Activated CD4-positive, alpha-beta T cell treated with anti-CD3 and anti-CD28 coated beads, Interleukin-2, Interleukin-6, amounts not matched to agents 100 ng/mL and 50 ng/mL, durations not matched to agents 16 hours and 8 hours (primary cell): ENCODE results near the gene NINL.
A peak's percentile ranks its signal among the peaks of the same experiment; 100 is the strongest.
"Not testable (repeated sequence)": the region's sequence is repeated elsewhere in the genome, so short reads cannot be mapped to it uniquely, and the experiment has no call there.

ENCODE experiments used
- DNase-seq: peaks from one replicate; pipeline ENCODE4 v3.0.0-alpha.2; 2020

Gene NINL

DNA sequence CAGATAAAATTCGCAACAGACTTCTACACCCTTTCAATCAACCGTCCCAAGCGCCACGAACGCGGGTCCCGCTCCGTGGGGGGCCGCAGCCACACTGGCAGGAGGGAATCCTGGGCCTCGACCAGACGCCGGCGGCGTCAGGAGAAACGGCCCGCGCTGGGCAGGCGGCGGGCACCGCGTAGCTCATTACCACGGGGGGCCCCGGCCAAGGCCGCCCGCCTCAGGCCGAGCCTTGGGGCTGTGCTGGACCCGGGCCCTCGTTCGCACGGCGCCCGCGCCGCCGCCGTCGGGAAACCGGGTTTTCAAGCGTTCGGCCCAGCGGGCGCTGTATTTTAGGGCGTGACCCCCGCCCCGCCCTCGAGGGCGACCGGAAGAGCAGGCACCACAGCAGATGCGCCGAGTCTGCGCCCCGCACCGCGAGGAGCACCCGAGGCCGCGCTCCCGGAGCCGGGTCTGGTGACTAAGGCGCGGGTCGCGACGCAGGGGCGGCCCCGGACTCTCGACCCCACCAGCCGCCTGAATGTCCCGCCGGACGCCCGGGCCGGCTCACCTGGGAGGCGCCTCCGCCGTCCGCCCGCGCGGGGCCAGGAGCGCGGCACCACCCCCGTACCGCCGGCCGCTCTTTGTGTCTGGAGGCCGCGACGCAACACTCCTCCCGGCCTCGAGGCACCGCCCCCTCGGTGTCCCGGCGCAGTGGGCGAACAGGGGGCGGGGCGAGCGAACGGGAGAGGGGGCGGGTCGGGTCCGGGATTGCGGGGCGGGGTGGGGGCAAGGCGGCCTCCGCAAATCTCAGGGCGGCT lies at the start of gene NINL:
Gene NINL, minus strand, starts transcription at position 627 of the 800 bp plus-strand sequence. CDS start 58,944 bp downstream, outside the sequence.
- peak; percentile 57 for DNase-seq

DNA sequence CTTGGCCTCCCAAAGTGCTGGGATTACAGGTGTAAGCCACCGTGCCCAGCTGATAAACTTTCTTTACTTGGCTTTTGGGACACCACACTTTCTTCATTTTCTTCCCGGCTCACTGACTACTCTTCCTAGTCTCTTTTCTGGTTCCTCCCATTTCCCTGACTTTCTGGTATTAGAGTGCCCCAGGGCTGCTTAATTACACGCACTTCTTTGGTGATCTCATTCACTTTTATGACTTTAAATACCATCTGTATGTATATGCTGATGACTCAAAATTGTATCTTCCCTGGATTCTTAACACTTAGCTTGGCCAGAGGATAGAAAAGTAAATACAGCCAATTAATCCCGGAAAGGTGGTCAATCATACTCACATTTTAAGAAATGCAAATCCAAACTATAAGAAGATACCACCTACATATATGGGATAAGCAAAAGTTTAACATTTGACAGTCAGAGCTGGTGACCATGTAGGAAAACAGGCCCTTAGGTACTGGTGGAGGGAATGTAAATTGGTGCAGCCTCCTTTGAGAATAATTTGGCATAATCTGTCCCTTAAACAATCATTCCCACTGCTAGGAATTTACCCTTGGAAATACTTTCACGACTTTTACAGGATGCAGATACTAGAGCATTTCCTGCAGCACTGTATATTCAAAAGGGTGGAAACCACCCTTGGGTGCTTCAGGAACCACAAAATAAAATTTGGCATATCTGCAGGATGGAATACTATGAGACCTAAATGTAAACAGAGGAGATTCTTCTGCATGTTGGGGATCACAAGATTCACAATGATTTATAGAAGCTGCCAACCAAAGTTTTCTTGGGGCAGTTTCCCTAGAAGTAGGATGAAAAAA lies 47.8 kb upstream of the NINL start:
- DNase-seq: no peak

DNA sequence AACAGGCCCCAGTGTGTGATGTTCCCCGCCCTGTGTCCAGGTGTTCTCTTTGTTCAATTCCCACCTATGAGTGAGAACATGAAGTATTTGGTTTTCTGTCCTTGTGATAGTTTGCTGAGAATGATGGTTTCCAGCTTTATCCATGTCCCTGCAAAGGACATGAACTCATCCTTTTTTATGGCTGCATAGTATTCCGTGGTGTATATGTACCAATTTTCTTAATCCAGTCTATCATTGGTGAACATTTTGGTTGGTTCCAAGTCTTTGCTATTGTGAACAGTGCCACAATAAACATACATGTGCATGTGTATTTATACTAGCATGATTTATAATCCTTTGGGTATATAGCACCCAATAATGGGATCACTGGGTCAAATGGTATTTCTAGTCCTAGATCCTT lies 45.3 kb upstream of the NINL start:
- DNase-seq: not testable (repeated sequence)

DNA sequence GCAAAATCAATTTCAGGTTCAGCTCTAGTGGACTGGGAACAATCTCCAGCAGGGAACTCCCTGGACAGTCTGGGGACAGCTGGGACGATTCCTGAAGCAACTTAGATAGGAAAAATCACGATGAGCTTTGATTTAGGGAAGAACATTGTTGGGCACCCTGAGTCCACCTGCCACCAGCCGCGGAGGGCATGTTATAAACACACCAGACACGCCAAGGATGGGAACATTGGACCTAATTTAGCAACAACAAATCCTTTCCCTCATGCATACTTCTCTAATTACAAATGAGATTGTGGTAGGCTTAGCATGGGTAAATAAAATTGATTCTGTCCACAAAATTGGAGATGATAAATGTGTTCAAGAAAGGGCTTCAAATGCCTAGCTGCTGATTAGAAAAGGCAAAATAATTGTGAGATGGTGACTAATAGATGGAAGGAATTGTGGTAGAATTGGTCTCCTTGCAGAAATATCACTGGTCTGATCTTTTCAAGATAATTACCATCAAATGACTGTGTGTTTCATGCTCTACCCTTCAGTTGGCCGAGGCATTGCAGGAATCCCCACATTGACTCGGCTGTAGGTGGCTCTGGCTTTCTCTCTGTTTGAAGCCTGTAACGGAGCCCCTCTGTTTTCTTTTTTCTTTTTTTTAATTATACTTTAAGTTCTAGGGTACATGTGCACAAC lies 44.6 kb upstream of the NINL start:
- peak; percentile 13 for DNase-seq

DNA sequence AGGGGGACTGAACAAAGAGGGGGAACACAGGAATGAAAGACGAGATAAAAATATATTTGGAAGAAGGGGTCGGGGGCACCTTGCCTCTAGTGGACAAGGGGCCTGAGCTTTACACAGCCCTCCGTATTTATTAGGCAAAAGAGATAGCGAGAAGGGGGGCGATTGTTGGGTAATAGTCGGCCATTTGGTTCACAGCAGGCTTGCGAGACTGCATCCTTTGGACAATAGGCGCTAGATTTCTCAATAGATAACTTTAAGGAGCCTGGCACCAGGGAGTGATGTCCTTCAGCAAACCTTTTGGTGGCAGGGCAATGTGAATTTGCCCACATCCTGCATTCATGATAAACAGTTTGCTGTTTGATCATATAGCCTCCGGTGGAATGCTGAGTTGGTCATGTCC lies 41.4 kb upstream of the NINL start:
- DNase-seq: no peak

DNA sequence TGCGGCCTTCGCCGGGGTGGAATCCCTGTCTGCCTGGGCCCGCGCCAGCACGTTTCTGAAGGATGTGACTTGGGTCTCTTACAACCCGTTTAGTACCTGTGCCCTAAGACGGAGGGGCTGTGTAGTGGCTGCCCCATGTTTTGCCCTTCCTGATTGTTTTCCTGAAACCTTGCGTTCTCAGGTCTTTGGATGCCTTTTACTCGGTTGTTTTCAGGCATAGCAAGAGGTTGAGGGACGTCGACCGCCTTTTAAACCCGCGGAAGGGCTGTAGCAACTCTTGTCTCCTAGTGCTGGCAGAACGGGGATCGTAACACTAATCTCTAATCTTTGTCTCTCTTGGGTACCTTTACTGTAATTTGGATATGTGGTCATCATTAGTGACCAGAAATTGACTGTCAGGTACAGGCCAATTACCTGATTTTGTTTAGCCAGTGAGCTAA lies 39.2 kb upstream of the NINL start:
- no peak for DNase-seq

DNA sequence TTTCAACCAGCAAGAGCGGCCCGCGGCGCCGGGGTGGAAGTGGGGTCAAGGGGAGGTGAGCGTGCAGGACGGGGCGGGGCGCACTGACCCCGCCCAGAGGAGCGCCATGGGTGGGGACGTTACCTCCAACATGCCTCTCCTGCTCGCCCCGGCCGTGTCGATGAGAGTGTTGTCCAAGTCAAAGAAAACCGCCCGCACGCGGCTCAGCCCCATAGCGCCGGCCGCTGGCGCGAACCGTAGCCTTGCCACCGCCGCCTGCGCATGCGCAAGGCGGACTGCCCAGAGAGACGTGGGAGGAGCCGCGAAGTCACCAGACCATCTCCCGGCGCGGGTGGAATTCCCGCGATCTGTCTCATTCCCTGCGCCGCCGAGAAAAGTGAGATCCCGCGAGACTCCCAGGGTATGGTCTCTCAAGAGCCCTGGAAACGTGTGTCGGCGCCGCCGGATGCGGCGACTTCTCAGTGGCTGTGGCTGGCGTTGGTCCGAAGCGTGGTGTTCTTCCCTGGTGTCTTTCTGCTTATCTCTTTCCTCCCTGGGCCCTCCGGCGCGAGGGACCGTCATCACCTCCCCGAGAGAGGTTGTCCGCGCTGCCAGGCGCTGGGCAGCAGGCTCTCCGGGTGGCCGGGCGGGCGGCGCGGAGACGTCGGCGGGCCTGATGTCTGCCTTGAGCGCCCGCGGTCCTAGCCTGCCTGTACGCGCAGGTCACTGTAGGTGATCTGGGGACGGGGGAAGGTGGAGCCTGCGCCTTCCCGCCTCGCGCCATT lies 38.6 kb upstream of the NINL start, which contains the start of gene NANP:
Gene NANP, minus strand, starts transcription at position 279 of the 764 bp plus-strand sequence. Its CDS starts 66 bp downstream, at position 213.
- DNase-seq: peak; percentile 96

DNA sequence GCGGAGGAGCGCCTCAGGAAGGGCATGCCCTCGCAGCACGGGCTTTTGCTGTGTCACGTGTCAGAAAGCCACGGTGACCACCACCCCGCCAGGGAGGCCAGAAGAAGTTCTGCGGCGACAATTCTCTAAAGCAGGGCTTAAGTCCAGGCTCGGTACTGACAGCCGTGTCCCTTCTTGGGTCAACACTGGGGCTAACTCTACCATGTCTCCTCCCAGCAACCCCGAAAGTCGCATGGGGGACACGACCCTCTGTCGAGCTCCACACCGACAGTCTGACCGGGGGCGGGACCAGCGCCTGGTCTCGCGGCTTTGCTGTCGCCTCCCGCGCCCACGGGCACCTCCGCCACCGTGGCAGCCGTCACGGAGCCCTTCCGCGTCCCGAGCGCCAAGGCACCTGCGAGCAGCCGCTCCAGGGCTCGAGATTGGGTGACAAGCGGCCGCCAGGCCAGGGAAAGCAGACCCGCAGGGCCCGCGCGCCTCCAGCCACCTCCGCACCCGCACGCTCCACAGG lies 37.9 kb upstream of the NINL start:
- peak; percentile 39 for DNase-seq

DNA sequence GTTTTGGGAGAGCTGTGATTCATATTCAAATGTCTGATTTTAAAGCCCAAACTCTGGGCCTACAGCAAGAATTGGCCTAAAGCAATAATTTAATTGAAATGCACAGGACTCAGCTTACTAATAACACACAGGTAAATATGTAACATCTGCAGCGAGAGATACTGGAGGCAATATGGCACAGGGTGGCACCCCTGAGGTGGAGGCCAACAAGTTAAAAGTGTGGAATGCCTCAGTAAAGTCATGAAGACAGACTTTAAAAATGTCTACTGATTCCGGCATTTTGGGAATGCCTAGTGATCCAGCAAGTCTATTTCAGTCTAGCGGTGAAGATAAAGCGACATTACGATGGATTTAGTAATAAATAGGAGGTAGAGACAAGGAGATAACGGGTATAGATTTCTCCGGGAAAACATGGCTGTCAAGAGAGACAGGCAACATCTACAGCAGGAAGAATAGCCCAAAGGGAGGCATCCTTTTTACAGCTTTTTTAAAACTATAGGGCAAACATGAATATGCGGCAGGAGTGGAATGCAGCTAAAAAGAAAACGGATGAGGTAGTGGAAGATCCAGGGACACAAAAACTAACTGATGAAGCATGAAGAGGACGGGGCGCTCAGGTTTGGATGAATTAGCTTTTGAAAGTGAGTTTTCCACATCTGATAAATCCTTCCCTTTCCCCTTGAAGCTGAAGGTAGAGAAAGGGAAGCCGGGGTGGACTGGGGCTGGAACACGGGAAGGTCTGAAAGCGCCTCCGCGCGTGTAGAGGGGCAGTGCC lies 37.3 kb upstream of the NINL start:
- no peak for DNase-seq

DNA sequence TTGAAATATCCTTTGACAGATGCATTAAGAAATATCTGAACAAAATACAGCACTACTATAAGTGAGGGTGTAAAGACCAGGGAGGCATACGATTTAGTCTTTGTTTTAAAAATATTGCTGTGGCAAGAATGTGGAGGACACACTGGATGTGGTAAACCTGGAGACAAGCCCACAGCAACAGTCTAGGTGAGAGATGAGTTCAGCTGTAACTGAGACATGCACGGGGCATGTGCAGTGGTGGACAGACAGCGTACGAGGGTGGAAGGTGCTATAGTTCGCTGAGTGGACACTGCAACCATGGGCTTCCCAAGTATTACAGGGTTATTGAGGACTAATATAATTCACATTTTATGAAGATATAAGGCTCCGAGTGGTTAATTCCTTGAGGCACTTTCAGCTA lies 36.7 kb upstream of the NINL start:
- DNase-seq: no peak

DNA sequence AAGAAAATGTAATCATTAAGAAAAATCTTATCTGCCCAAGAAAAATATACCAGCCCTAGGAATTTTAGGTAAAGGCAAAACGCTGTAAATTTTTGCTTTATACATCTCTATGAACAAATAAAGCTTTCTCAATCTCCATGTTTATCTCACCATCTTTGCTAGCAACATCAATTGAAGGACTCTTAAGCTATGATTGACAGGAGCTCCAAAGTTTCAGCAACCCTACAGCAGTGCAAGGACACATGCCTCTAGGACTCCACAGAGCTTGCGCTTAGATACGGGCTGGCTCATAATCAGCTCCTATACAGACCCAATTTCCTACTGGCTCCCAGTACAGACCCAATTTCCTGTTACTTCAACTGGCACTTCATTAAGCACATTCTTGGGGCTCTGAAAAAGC lies 34.2 kb upstream of the NINL start:
- no peak for DNase-seq

DNA sequence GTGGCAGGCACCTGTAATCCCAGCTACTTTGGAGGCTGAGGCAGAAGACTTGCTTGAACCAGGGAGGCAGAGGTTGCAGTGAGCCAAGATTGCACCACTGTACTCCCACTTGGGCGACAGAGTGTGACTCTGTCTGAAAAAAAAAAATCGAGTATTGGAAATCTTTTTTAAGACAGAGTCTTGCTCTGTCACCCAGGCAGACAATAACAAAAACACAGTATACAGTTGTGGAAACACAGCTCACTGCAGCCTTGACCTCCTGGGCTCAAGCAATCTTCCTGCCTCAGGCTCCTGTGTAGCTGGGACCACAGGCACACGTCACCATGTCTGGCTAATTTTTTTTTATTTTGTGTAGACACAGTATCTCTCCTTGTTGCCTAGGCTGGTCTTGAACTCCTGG lies 23.4 kb upstream of the NINL start:
- no peak for DNase-seq

DNA sequence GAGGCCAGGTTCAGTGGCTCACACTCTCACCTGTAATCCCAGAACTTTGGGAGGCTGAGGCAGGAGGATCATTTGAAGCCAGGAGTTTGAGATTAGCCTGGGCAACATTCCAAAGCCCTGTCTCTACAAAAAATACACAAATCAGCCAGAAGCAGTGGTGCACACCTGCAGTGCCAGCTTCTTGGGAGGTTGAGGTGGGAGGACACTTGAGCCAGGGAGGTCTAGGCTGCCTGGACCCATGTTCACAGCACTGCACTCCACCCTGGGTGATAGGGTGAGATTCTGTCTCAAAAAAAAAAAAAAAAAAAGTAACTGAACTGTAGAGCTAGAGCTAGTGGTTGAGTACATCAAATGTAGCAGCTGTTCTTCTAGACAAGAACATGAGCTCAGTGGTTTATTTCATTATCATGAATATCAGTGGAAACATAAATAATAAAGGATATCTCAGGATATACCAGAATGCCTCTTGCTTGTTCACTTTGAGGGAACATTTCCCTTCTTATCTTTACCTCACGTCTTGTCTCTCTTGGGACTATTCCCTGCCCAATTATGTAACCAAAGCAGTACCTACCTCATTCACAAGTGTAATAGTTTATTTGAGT lies 20.9 kb upstream of the NINL start:
- DNase-seq: no peak

DNA sequence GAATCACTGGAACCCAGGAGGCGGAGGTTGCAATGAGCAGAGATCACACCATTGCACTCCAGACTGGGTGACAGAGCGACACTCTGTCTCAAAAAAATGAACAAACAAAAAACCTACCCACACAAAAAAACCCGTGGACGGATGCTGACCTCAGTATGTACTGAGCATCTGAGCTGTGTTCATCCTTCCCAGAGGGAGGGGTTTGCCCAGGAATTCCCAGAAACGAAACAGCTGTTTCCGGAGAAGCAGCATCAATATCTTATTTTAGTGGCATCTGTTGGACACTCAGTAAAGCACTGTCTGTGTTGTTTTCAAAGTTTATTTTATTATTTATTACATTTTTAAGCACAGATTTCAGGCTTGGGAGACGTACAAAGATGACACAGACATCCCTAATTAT lies 19.8 kb upstream of the NINL start:
- DNase-seq: no peak

DNA sequence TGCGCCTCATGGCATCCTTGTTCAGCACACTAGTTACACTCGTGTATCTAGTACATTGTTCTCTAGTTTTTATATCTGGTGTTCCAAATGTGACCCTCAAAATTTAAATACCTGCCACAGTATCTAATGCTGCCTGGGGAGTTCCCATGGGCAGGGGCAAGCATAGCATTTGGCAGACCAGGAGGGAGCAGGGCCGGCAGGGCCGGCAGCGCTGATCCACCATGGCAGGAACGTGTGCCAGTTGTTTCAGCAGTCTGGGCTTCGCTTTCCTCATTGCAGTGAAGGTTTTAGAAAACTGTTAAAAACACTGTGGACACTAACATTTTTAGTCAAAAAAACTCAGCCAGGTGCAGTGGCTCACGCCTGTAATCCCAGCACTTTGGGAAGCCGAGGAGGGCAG lies 19.3 kb upstream of the NINL start:
- no peak for DNase-seq

DNA sequence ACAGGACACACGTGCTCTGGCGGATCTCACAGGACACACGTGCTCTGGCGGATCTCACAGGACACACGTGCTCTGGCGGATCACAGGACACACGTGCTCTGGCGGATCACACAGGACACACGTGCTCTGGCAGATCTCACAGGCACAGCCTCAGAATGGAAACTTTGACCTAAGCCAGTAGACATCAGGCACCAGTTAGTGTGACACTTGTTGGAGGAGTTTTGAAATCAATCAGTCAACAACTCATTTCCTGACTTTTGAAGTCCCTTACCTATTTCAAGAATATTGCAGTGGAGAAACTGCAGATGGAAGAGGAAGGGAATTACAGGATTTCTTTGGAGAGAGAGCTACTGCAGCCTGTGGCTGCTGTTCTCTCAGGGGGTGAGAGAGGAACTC lies 17.6 kb upstream of the NINL start:
- DNase-seq: peak; percentile 62

DNA sequence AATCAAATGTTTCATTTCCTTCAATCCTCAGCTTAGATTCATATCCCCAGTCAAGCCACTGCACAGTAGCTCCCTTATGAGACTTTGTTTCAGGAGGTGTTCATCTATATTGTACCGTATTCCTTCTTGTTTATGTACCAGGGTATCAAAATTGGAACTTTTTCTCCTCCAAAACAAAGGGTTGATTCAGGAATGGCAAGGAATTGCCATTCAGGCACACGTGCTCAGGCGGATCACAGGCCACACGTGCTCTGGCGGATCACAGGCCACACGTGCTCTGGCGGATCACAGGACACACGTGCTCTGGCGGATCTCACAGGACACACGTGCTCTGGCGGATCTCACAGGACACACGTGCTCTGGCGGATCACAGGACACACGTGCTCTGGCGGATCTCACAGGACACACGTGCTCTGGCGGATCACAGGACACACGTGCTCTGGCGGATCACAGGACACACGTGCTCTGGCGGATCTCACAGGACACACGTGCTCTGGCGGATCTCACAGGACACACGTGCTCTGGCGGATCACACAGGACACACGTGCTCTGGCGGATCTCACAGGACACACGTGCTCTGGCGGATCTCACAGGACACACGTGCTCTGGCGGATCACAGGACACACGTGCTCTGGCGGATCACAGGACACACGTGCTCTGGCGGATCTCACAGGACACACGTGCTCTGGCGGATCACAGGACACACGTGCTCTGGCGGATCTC lies 17.0 kb upstream of the NINL start:
- not testable (repeated sequence) for DNase-seq

DNA sequence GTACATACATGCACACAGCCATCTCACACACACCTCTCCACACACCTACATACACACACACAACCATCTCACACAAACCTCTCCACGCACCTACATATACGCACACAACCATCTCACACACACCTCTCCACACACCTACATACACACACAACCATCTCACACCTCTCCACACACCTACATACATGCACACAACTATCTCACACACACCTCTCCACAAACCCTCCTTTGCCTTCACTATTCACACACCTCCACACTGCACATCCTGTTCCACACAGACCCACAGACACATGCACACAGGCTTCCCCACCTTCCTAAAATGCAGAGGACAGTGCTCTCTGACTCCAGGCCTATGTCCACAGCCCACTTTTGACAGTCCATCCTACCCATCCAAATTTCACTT lies 16.3 kb upstream of the NINL start:
- DNase-seq: no peak

DNA sequence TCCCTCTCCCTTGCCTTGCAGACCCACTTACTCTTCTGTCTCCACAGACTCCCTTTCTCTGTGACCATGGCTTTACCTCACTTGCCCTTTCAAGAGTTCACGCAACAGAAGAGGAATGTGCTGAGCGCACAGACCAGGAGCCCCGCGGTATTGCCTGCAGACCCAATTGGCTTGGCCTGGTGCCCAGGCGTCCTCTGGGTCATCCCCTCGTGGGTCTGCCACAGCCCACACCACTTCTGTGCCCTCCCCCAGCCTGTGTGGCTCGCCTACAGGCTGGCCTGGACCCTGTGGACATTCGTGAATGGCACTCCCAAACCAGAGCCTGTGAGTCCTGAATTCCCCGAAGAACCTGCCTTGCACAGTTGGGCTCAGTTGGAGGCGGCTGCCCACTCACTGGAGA lies 15.3 kb upstream of the NINL start:
- DNase-seq: no peak

DNA sequence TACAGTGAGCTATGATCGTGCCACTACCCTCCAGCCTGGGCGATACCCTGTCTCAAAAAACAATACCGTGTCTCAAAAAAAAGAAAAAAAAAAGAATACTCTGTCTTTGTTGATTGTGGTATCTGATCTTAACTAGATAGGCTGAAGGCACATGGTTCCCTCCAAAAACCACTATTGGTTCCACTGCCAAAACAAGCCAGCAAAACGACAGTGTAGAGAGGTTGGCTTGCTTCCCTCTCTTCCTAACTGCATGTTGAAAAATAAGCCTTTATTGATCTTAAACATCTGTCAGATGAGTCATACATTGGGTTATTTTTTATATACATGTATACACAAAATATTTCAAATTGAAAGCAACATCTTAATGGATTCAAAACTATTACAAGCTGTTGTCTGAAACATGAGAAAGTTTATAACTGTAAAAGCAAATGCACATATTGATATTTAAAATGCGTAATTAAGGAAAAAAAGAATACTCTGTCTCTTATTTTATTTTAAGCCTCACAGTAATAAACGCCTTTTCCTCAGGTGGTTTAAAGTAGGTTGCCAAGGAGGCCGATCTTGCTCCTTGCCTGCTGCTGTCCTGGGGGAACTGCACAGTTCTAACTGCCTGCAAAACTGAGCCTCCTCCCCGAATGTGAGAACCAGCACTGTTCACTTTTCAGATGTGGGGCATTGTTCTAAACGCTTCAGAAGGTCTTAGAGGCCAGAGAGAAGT lies 7.0 kb upstream of the NINL start:
- DNase-seq: no peak
